ENCODE measurements around the gene SLX4IP.

Gene SLX4IP

DNA sequence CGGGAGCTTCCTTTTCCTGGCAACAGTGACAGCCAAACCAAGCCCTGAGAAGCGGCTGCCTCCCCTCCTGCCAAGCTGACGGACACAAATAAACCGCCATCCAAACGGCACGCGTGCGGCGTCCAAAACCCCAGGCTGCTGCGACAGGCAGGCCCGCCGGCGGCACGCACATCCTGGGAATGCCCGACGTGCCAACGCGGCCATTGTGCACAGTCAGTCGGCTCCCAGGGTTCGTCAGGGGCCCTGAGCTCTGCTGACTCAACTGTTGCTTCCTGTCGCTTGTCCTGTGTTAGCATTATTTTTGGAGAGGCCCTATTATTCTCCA is 231.9 kb downstream of the SLX4IP start:
- no peak for DNase-seq (ENCODE audit: extremely low read depth, low read depth)

DNA sequence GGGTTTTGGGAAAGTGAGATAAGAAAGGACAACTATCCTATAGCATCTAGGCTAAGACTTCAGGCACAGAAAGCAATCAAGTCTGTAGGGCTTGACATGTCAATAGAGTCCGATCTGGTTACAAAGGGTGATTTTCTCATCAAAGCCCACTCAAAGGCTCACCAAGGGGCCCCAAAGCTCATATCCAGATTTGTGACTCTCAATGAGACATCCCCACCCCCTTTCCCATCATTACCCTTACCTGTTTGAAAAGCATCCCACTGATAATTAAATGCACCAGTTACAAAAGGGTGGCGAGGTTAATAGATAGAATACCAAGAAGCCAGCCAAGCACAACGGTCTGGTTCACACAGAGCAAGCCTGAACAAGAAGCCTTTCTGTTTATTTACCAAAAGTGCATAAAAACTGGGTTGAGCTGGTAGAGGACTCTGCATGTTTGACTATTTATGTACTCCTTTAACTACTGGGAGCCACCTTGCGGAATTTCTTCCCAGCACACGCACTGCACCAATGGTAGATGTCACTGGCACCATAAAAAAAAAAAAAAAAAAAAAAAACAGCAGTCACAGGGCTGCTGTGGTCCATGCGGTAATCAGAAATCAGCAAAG is 232.6 kb downstream of the SLX4IP start:
- TF ChIP-seq, protein P1, sequence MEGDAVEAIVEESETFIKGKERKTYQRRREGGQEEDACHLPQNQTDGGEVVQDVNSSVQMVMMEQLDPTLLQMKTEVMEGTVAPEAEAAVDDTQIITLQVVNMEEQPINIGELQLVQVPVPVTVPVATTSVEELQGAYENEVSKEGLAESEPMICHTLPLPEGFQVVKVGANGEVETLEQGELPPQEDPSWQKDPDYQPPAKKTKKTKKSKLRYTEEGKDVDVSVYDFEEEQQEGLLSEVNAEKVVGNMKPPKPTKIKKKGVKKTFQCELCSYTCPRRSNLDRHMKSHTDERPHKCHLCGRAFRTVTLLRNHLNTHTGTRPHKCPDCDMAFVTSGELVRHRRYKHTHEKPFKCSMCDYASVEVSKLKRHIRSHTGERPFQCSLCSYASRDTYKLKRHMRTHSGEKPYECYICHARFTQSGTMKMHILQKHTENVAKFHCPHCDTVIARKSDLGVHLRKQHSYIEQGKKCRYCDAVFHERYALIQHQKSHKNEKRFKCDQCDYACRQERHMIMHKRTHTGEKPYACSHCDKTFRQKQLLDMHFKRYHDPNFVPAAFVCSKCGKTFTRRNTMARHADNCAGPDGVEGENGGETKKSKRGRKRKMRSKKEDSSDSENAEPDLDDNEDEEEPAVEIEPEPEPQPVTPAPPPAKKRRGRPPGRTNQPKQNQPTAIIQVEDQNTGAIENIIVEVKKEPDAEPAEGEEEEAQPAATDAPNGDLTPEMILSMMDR (IDR thresholded peaks at IDR 0.05; ENCODE audit: low read depth, low read length, missing control alignments), result no peak
- no peak overlapping the region for H3K4me3 ChIP-seq (replicated peaks; ENCODE audit: low read depth, low read length)
- no peak for DNase-seq (ENCODE audit: extremely low read depth, low read depth)

More for the DNA sequence above, 231.9 kb downstream of the SLX4IP start:
- H3K4me3 ChIP-seq (replicated peaks; ENCODE audit: low read depth, low read length), result no peak overlapping the region
- TF ChIP-seq, protein P1 (IDR thresholded peaks at IDR 0.05; ENCODE audit: low read depth, low read length, missing control alignments), result no peak

DNA sequence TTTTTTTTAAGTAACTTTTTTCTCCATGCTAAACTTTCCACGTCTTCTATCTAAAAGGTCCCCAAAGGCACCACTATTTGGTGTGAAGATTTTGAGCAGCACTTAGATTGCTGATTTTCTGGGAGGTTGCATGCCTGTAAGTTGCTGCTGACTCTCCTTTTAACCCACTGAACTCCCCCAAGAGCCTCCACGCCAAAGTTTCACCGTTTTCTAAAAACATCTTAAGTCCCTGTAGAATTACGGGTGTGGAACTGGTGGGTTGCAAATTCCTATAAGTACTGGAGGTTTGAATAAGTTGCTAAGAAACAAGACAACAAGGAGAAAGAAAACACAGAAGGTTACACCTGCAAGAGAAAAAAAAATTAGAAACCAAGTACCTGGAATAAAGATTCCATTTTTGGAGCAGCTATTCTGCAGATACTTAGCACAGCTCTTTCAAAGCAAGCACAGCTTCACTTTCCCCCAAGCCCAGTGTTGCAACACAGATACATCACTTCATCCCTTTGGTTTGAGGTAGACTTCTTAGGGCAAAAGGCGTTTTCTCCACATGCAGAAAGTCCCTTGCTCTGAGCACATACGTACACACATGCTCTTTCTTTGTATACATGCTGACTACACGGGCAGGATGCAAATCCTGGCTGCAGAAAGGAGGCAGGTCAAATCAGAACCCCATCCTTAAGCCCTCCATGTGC is 233.7 kb downstream of the SLX4IP start:
- no peak overlapping the region for H3K4me3 ChIP-seq (replicated peaks; ENCODE audit: low read depth, low read length)
- TF ChIP-seq, protein P1 (IDR thresholded peaks at IDR 0.05; ENCODE audit: low read depth, low read length, missing control alignments), result no peak
- no peak for DNase-seq (ENCODE audit: extremely low read depth, low read depth)

DNA sequence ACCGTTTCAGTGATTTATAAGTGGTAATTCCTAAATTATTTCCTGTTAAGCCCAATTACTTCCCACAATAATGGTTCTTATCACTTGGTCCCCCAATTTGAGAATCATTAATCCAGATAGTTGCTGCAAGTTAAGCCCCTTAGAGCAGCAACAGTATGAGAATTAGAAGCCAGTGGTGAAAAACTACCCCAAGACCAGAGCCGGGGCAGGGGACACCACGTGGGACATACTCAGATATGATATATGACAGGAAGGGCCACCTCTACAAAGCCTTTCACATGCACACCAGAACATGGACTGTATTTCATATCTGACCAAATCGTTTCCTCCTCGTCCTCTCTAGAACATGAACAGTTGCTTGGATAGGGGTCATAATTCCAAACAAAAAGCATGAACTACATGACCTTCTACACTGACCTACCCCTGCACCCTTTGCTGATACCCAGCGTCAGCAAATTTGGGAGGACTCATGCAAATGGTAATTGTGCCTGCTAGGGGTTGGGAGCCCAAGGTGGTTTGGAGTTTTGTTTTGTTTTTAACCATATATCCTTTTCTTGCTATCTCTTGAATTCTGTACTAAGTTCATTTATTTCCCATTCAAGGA is 234.8 kb downstream of the SLX4IP start:
- DNase-seq (ENCODE audit: extremely low read depth, low read depth), result no peak
- H3K4me3 ChIP-seq (replicated peaks; ENCODE audit: low read depth, low read length), result no peak overlapping the region
- TF ChIP-seq, protein P1 (IDR thresholded peaks at IDR 0.05; ENCODE audit: low read depth, low read length, missing control alignments), result no peak

- TF ChIP-seq, protein P1 (IDR thresholded peaks at IDR 0.05; ENCODE audit: low read depth, low read length, missing control alignments), result no peak
- H3K4me3 ChIP-seq (replicated peaks; ENCODE audit: low read depth, low read length), result peak overlapping the region; percentile 71
- no peak for DNase-seq (ENCODE audit: extremely low read depth, low read depth)
Observed at GRCh38 chr20:10670501-10671220, 235.6 kb downstream of the SLX4IP start.

GRCh38 chr20:10671221-10671918 is 236.3 kb downstream of the SLX4IP start:
- TF ChIP-seq, protein P1 (IDR thresholded peaks at IDR 0.05; ENCODE audit: low read depth, low read length, missing control alignments), result peak; percentile 70
- DNase-seq (ENCODE audit: extremely low read depth, low read depth), result peak; percentile 71
- peak overlapping the region; percentile 71 for H3K4me3 ChIP-seq (replicated peaks; ENCODE audit: low read depth, low read length)
